ENCODE results near the gene SLC25A22.

Gene SLC25A22

DNA sequence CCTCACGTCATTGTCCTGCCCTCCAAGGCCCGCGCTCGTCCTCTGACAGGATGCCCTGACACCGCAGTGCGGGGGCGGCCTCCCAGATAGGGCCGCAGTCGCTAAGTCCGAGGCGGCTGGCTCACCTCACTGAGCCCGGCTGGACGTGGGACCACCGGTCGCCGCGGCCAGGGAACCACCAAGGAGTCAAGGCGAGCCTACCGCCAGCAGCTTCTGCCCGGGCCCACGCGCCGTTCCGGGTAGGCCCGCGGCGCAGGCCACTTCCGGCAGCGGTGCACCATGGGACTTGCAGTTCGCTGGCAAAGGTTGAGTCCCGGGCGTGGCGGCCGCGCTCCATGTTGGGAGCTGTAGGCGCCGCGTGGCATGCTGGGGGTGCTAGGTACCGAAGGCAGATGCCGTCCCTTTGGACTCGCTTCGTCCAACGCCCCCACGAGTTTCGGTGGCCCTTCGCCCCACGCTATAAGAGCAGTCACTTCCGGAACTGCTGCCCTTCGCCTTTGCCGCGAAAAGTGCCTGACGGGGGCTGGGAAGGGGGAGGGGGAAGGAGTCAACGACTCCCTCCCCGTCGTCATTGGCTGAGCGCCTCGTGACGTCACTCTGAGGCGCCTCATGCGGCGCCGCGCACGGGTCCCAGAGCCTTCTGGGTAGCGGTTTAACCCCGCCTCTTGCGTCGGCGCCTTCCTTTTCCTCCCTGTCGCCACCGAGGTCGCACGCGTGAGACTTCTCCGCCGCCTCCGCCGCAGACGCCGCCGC, 11.4 kb upstream of the SLC25A22 start, which contains the start of gene RPLP2:
TSS of gene RPLP2 (plus strand) at position 681 of the 753 bp plus-strand sequence. CDS start 268 bp downstream, outside the sequence.
- TF ChIP-seq CTCF (IDR thresholded peaks at IDR 0.05; ENCODE audit: insufficient read depth, low read depth, low read length, missing control alignments), result no peak
- peak within 1 kb of the TSS; percentile 72 for H3K4me3 ChIP-seq (ENCODE audit: low read depth, low read length)

GRCh38 chr11:808427-809286, 10.6 kb upstream of the SLC25A22 start:
- TF ChIP-seq CTCF (IDR thresholded peaks at IDR 0.05; ENCODE audit: insufficient read depth, low read depth, low read length, missing control alignments), result peak; percentile 33
- H3K4me3 ChIP-seq (ENCODE audit: low read depth, low read length), result peak overlapping the region; percentile 72
- peak; percentile 70 for DNase-seq (ENCODE audit: low read depth)

More for the DNA sequence above, 11.4 kb upstream of the SLC25A22 start, which contains the start of gene RPLP2:
- DNase-seq (ENCODE audit: low read depth), result peak; percentile 98

DNA sequence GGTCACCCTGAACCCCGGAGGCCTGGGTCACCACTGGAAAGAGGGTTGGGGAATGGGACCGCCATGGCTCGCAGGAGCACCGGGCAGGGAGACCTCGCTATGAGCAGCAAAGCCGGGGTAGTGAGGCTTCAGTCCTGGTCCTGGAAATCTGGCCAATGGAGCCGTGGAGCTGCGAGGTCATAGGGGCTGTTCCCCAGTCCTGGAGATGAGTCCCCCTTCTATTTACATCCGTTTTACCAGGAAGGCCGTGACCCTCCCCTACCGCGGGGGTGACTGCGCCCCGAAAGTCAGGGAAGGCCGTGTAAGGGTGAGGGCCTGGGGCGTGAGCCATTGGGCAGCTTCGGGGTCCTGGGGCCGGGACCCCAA, 6.5 kb upstream of the SLC25A22 start:
- TF ChIP-seq CTCF (IDR thresholded peaks at IDR 0.05; ENCODE audit: insufficient read depth, low read depth, low read length, missing control alignments), result no peak
- no peak for DNase-seq (ENCODE audit: low read depth)
- H3K4me3 ChIP-seq (ENCODE audit: low read depth, low read length), result peak overlapping the region; percentile 69

DNA sequence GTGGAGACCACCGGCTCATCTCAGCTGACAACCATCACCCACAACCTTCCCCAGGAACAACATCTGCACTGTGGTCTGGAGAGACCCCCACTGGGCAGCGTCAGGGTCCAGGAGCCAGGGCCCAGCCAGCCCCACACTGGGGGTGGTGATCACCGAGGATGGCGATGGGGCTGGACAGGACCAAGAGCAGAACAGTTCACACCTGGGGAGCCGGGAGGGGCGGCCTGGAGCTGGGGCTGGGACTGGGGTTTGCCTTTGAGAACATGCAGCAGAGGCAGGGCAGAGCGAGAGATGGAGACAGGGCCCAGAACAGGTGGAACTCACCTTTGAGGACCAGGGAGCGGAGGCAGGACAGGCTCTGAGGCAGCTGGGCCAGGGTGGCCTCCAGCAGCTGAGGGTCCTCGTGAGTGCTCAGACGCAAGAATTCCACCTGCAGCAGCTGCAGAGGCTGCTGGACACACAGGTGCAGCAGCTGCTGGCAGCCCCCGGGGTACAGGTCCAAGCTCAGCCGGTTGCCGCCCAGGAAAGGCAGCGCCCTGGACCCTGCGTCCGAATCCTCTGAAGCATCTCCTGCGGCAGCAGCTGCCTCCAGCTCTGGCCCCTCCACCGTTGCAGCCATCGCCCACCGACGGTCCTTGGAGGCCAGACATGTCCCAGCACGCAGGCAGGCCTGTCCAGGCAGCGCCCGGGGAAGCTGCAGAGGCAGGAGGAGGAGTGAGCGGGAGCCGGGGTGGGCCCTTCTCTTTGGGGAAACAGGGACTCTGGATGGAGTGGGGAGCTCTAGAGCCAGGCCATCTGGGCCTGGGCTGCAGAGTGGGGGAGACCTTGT, 5.9 kb upstream of the SLC25A22 start:
- no peak for DNase-seq (ENCODE audit: low read depth)
- no peak for TF ChIP-seq CTCF (IDR thresholded peaks at IDR 0.05; ENCODE audit: insufficient read depth, low read depth, low read length, missing control alignments)
- H3K4me3 ChIP-seq (ENCODE audit: low read depth, low read length), result peak overlapping the region; percentile 69

DNA sequence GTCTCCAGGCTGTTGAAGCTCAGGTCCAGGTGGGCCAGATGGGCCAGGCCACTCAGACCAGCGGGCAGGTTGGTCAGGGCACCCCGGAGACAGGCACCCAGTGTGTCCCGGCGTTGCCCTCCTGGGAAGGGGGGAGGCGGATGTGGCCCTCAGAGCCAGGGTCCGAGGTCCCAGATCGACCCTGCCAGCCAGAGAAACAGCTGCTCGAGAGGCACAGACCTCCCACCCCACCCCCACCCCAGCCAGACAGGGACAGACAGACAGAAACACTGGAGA, 5.3 kb upstream of the SLC25A22 start:
- DNase-seq (ENCODE audit: low read depth), result no peak
- no peak for TF ChIP-seq CTCF (IDR thresholded peaks at IDR 0.05; ENCODE audit: insufficient read depth, low read depth, low read length, missing control alignments)
- H3K4me3 ChIP-seq (ENCODE audit: low read depth, low read length), result peak overlapping the region; percentile 69

GRCh38 chr11:802693-803466, 4.8 kb upstream of the SLC25A22 start:
- peak overlapping the region; percentile 69; the same call in 1 of the 2 replicates for H3K4me3 ChIP-seq (ENCODE audit: low read depth, low read length)
- no peak for TF ChIP-seq CTCF (IDR thresholded peaks at IDR 0.05; ENCODE audit: insufficient read depth, low read depth, low read length, missing control alignments)
- DNase-seq (ENCODE audit: low read depth), result no peak
